DMS153 (cell line): ENCODE measurements around the gene KREMEN1.
"Not testable (repeated sequence)": the region's sequence is repeated elsewhere in the genome, so short reads cannot be mapped to it uniquely, and the experiment has no call there.

Experiments
- DNase-seq: peaks from one replicate; lab custom pipeline; 2025; lab: John Stamatoyannopoulos, UW

Gene KREMEN1, protein sequence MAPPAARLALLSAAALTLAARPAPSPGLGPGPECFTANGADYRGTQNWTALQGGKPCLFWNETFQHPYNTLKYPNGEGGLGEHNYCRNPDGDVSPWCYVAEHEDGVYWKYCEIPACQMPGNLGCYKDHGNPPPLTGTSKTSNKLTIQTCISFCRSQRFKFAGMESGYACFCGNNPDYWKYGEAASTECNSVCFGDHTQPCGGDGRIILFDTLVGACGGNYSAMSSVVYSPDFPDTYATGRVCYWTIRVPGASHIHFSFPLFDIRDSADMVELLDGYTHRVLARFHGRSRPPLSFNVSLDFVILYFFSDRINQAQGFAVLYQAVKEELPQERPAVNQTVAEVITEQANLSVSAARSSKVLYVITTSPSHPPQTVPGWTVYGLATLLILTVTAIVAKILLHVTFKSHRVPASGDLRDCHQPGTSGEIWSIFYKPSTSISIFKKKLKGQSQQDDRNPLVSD

DNA sequence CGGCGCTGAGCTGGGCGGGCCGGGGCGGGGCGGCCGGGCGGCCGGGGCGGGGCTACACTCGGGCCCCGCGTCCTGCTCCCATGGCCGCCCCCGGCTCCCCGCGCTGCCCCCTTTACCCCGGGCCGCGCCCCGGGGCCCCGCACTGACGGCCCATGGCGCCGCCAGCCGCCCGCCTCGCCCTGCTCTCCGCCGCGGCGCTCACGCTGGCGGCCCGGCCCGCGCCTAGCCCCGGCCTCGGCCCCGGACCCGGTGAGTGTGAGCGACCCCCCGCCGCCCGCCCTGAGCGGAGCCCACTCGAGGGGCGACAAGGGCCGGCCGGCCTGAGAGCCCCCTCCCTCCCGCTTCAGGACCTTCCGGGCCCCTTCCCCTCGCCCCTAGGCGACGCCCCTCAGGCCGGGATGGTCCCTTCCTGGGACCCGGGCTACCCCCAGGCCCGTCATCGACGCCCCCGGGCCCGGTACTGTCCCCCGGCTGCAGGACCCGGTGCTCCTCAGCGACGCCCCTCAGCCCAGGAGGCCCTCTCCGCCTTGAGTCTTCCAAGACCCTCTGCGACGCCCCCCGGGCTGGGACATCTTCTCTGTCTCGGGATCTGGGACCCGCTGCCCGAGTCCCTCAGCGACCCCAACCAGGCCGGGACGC lies at the start of gene KREMEN1:
TSS of gene KREMEN1 (plus strand) at position 57 of the 639 bp plus-strand sequence. CDS start at position 153, 96 bp downstream.
- no peak for DNase-seq

DNA sequence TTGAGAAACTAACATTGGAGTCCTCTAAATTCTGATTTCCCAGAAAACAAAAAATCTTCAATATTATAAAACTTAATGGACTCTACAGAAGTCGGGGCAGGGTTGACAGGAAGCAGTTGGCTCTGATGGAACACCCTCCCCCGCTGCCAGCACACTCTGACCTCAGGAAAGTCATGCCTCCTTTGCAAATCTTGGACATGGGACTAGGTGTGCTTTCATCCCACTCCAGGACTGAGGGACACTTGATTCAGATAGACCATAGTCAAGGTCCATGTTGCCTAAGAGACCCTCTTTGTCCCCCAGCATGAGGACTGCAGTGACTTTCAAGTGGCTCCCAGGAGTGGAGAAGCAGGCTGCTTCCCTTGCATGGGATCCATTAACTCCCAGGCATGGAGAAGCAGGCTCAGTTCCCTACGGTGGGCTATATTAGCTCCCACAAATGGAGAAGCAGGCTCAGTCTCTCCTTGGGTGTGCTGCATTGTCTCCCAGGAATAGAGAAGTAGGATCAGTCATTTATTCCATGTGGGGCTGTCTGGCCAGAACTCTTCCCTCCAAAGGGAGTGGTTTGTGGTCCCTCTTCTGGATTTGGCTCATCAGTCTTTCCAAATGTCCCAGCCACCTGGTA lies 49.6 kb upstream of the KREMEN1 start:
- DNase-seq: no peak

DNA sequence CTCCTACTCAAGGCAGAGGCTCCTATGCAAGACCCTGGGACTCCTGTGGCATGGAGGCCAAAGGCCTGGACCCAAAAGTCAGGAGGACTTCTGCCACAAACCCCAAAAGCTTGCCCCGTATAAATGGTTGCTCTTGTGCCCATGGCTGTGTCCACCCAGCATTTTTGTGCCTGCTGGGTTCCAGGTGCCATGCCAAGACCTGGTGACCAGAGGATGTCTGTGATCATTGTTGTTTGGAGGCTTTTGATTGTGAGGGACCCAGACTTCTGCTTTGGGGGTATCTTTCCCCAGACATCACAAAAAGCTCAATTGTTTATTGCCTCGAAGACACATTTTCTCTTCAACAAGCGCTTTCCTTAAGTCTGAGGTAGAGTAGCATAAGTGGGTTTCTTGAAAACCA lies 46.3 kb upstream of the KREMEN1 start:
- no peak for DNase-seq

DNA sequence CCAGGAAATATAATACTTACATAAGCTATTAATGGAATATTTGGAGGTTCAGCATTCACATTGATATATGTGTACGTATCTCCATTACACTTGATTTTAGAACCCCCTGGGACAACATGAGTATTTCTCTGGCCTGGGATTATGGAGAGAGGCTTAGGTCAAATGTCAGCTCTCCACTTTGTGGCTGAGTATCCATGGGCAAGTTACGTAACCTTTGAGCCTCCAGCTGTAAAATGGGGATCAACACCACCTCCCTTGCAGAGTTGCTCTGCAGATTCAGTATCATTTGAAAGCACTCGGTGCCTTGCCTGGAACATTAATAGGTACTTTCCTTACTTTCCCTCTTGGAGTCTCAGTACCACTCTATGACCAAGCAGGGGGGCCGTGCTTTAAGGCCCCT lies 44.4 kb upstream of the KREMEN1 start:
- DNase-seq: no peak

DNA sequence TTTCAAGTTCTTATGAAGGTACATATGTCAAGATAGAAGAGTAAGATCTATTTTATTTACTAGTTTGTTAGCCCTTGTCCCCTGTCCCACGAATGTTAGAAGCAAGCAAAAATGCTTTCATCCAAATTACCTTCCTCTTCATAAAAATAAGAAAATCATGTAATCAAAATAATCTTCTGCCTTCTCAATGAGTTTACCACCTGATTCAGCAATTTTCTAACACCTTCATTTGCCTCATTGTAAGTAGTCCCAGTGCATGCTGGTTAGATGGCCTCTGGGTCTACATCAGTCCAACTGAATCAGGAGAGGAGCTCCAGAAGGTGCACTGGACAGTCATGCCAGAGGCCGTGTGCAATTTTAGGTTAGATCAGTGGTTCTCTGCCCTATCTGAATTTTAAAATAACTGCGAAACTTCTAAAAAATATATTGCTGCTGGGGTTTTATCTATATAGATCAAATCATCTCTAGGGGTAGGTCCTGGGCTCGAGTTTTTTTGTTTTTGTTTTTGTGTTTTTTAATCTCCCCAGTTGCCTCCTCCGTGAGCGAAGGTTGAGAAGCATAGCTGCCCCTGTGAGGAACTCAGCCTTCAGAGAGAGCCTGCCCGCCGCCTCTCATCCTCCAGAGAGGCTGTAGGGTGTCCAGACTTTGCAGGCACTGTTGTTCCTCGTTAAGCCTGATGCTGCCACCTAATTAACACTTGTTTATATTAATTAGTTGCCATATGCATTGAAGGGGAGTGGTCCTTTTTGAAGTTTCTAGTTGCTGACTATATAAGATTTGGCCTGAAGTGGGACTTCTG lies 43.4 kb upstream of the KREMEN1 start:
- no peak for DNase-seq

DNA sequence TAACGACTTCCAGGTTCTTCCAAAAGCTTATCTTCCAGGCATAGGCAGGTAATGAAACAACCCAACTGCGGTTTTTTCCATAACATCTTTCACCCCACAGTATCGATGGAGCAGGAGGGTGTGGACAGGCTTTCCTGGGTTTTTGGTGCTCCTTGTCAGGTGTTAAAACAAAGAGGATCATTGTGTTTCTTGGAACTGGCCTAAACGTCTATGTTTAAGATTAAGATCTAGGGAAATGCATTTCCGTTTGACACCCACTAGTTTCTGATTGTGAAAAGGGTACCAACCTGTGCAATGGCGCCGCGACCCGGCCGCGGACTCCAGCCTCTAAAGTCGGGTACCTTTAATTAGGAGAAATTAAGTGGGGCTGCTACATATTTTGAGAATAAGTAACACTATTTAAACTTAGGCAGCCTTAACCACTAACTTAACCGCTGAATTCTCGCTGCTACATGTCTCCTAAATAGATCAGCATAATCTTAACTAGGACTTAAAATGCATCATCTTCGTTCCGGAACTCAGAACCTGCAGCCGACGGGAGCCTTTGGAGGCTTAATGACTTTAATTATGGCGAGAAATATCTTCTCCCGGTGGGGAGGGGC lies 42.7 kb upstream of the KREMEN1 start:
- no peak for DNase-seq

DNA sequence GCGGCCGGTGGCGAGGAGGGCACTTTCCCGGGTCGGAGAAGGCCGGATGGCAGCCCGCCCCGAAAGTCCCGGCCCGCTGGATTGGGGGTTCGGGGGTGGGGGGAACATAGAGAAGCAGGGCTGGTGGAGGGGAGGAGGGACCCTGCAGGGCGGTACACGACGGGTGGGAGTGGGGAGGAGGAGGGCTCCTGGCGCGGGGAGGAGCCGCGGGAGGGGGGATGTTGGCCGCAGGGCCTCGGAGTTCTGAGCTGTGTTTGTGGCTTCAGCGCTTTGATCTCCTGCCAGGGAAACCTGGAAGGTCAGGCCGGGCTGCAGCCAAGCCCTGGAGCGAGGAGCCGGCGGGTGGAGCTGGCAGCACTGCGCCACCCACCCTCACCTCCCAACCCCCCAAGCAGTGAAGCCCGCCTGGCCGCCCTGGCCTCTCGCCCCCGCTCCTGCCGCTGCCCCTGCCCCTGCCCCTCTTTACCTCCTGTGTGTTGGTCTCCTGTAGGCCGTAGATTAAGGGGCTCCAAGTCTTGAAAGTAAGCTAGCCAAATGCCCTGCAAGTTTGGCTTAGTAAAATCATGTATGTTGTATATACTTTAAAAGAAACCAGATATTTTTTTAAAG lies 42.1 kb upstream of the KREMEN1 start:
- peak; percentile 21 for DNase-seq

DNA sequence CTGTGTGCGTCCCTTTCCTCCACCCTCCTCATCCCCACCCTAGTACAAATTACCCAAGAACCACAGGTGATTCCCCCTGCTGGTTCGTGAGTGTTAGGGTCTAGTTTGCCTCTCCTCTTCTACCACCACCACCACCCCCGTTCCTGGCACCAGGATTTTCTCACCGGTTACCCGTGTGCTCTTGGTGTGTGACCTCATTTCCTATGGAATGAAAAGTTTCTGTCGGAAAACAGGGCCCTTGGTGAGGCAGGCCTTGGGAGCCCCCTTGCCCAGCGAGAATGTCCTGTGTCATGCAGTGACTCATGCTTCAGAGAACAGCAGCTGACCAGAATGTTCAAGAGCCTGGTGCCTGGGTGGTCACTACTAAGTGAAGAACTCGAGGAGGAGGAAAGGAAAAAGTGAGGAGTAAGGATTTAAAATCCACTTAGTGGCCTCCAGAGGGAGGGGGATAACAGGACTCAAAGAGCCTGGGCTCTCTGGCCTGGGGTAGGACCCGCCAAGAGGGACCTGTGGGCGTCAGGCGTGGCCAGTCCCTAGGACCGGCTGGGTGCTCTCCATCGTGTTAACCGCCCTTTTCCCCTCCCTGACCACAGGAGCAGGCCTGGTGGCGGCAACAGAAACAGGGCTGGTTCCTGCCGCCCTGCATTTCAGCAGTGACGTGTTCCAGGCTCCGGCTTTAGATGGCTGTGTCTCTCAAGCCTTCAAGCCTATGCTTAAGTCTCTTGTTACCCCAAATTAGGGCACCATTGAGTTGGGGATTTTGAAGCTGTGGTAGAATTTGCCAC lies 41.4 kb upstream of the KREMEN1 start:
- no peak for DNase-seq

DNA sequence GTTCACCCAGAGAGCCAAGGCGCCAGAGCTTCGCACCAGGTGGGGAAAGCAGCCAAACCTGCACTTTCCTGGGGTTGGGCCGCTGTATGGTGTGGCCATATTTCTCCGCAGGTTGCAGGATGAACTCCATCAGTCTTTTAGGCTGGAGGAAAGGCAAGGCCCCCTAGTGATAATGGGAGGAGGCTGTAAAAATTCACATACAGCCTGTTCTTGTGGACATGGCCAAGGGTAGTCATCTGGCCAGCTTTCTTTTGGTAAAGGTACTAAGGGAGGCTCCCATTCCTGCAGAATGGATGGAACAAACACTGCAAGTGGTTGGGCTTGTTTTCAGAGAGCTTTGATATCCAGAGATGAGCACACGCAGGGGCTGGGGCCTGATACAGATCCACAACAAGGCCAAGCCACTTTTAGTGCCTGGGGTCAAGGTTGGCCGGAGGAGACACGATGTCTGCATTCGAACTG lies 40.8 kb upstream of the KREMEN1 start:
- no peak for DNase-seq

DNA sequence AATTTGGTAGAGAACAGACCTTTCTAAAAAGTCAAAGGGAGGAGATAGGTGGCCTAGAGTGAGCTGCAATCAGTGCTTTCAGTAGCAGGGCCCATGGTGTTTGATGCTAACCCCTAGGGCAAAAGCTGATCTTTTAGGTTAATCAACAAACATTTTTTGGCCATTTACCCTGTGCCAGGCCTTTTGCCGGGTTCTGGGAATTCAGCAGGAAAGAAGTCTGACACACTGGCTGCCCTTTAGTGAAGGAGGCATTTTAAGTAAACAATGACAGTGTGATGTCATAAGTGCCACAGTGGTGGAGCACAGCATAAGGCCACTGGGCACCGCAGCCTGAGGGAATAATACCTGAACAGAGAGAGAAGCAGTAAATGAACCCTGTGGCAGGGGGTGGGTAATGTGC lies 40.3 kb upstream of the KREMEN1 start:
- peak; percentile 48 for DNase-seq

DNA sequence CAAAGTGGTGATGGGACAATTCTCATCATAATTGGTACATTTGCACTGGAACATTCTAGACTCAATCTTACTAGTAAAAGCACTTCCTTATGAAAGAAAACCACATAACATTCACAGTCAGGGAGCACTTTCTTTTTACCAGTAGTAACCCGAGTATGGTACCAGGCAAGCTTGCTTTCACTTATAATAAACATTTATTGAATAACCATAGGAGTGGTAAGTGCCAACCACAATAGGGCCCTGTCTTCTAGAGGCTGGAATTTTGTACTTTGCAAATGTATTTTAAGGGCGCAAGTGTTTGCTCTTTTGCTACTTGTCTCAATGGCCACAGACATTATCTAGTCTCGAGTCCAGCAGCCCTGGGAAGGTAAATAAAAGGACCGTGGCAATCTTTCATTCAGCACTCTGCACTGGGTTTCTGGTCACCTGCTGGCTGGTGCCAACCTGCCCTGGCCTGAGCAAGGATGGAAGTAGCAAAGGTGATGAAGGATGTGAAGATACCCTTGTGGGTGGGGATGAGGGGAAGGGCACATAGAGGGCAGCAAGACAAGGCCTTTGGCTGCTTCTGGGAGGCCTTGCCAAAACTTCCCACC lies 35.4 kb upstream of the KREMEN1 start:
- peak; percentile 54 for DNase-seq

DNA sequence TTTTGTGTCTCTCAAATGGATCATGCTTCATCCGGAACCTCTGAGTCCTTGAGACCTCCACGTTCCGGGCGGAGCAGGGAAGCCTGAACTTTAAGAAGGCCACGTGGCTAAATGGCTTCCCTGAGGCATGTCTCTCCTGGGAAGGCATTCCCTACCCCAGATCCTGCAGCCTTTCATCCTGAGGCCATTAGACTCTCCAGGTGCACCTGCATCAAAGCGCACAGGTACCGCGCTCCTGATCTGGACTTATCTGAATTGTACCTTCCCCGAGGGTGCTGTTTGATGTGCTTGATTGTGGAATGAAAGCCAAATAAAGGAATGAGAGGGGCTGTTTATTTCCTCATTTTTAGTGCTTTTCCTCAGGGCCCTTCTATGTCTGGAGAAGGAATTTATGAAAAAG lies 33.7 kb upstream of the KREMEN1 start:
- no peak for DNase-seq

DNA sequence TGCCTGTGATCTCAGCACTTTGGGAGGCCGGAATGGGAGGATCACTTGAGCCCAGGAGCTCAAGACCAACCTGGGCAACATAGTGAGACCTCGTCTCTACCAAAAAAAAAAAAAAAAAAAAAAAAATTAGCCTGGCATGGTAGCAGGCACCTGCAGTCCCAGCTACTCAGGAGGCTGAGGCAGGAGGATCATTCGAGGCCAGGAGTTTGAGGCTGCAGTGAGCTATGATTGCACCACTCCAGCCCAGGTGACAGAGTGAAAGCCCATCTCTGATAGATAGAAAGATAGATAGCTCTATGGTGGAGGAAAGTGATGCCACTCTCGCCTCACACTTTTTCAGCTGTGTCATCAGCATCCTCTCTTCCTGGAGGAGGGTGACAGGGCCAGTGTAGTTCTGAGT lies 33.2 kb upstream of the KREMEN1 start:
- DNase-seq: not testable (repeated sequence)

DNA sequence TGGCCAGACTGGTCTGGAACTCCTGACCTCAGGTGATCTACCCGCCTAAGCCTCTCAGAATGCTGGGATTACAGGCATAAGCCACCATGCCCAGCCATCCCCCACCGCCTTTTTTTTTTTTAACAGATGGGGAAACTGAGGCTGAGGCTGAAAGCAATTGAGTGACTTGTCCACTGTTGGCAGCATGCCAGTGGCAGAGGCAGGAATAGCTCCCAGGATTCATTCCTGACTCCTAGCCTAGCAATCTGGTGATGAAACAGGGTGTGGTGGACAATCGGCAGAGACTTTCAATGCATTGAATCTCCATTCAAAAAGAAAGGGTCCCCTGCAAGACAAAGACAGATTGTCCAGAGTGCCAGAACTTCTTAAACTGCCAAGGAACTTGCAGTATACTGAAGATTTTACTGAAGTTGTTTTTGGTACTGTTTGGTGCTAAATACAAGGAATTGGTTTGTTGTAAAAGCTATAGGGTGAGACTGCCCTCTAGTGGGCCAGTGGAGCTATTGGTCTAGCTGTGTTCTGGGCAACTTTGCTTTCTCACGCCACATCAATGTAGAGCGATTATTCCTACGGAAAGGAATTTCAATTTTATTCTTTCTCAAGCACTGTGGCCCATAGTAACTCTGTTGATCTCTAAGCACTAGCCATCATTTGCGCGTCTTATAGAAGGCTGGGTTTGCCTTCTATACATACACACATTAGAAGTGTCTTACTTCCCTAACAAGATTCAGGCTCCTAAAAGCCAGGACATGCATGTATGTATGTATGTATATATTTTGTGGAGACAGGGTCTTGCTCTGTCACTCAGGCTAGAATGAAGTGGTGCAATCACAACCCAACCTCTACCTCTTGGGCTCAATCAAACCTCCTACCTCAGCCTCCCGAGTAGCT lies 32.2 kb upstream of the KREMEN1 start:
- peak; percentile 30 for DNase-seq

DNA sequence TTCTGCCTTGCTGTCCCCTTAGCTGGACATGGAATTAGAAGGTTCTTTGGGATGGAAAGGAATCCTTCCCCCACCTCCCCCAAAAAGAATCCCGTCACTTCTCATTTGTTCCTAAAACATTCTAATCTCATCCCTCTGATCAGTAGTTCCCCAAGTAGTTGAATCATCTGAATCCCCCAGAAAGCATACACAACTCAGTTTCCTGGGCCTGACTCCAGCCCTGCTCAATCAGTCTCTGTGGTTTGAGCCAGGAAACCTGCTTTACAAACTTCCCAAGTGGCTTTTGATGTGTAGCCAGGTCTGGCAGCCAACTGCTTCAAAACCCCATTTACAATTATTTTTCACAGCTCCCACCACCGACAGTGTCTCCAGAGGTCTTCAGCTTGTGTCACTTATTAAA lies 31.4 kb upstream of the KREMEN1 start:
- no peak for DNase-seq

DNA sequence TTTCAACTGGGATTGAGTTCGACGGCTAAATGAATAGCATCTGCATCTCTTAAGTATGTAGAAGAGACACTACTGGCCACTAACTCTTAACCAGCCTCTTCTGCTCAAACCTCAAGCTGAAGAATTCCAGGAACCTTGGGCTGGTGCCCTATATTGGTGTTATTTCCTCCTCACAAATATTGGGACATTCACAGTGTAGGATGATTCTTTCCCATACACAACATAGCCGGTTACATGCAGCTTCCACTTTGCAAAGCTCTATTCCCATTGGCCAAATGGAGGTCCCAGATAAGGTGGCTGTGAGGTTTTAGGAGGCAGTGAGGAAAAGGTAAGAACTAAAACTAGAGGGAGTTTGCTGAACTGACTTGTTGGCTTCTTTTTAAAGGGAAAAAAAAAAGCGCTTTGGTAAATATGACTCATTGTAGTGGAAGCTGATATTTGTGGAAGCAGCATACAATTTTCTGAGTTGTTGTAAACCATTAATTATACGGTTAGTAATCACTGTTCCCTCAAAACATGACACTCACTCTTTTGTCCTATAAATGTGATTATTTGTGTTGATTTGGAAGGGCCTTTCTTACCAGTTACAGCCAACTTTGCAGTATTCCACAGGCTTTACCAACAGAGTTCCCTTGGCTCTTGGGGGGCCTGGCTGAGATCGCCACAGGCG lies 28.8 kb upstream of the KREMEN1 start:
- no peak for DNase-seq

DNA sequence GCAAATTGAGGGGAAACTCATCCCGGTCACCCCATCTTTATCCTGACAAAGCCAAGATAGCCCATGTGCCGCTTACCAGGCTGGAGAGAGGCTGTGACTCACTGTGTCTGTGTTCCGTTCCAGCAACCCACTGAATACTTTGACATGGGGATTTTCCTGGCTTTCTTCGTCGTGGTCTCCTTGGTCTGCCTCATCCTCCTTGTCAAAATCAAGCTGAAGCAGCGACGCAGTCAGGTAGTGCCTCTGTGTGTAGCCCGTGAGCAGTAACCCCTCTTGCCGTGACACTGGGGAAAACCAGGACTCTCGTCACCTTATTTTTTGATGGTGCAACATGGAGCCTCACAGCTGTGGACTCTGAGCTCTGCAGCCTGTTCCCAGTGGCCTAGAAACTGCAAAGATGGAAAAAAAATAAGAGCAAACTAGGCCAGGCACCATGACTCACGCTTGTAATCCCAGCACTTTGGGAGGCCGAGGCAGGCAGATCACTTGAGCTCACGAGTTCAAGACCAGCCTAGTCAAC lies 28.1 kb upstream of the KREMEN1 start:
- no peak for DNase-seq
